PFSK-1 (cell line): ENCODE measurements around the gene ITGA3.

Source experiments
- POLR2AphosphoS5 ChIP-seq: IDR thresholded peaks from 2 replicates; pipeline ENCODE4 v1.6.1; 2012; ENCODE audit warnings: low read depth, mild to moderate bottlenecking, control low read depth, low read length, moderate library complexity
- TF ChIP-seq, protein P1 (sequence below), 2 experiments: IDR thresholded peaks; 2 replicates each; pipeline versions ENCODE4 v1.6.1 to v1.8.0; 2011 to 2012; ENCODE audit warnings: low read depth in 2 of 2, low read length in 2 of 2, control low read depth in 1 of 2, inconsistent platforms in 1 of 2, mild to moderate bottlenecking in 1 of 2, moderate library complexity in 1 of 2; ENCODE audit not compliant: insufficient read depth in 1 of 2

- TF ChIP-seq, protein P1, sequence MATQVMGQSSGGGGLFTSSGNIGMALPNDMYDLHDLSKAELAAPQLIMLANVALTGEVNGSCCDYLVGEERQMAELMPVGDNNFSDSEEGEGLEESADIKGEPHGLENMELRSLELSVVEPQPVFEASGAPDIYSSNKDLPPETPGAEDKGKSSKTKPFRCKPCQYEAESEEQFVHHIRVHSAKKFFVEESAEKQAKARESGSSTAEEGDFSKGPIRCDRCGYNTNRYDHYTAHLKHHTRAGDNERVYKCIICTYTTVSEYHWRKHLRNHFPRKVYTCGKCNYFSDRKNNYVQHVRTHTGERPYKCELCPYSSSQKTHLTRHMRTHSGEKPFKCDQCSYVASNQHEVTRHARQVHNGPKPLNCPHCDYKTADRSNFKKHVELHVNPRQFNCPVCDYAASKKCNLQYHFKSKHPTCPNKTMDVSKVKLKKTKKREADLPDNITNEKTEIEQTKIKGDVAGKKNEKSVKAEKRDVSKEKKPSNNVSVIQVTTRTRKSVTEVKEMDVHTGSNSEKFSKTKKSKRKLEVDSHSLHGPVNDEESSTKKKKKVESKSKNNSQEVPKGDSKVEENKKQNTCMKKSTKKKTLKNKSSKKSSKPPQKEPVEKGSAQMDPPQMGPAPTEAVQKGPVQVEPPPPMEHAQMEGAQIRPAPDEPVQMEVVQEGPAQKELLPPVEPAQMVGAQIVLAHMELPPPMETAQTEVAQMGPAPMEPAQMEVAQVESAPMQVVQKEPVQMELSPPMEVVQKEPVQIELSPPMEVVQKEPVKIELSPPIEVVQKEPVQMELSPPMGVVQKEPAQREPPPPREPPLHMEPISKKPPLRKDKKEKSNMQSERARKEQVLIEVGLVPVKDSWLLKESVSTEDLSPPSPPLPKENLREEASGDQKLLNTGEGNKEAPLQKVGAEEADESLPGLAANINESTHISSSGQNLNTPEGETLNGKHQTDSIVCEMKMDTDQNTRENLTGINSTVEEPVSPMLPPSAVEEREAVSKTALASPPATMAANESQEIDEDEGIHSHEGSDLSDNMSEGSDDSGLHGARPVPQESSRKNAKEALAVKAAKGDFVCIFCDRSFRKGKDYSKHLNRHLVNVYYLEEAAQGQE (IDR thresholded peaks at IDR 0.05; ENCODE audit: insufficient read depth in 1 of 2, low read depth in 2 of 2, low read length in 2 of 2): no peak
- no peak for TF ChIP-seq POLR2AphosphoS5
Observed at GRCh38 chr17:50109785-50110184, 53.9 kb downstream of the ITGA3 start.
